Measurements from ENCODE around the gene TBCE. TPM values are rescaled to one million over a fixed set of nuclear protein-coding genes. Genes with fewer than 3 reads are reported as not detected.

TBCE gene
- polyA plus RNA-seq, 3 donors: 15.4 to 19.4 (median 17.6) TPM

DNA sequence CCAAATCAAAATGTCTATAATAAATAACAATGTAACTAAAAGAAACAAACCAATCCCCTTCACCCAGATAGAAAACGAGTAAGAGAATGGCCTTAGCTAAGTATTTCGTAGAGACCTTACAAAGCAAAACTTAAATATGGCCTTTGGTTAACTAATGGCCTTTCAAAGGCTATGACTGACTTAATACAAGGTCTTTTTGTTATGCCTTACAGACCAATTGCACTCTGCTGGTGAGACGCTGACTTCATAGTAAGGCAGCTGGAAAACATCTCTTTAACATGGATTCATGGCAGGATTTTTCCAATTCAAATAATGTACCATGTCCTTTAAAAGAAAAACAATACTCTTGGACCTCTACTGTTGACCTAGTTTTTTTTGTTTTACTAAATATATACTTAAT, 15.8 kb upstream of the TBCE start:
- no peak overlapping the region for H3K4me2 ChIP-seq (replicated peaks; ENCODE audit: extremely low read depth, low read length, poor library complexity, severe bottlenecking)
- H3K4me3 Mint-ChIP-seq: no peak overlapping the region
- DNase-seq: no peak
- H3K27ac Mint-ChIP-seq: no peak overlapping the region
- no peaks in the 10 kb centered on the region for H3K9me3 ChIP-seq (replicated peaks in 1 of 2; ENCODE audit: control insufficient read depth in 1 of 2, insufficient read depth in 1 of 2, low read length in 2 of 2)
- no peaks in the 10 kb centered on the region for H3K27me3 ChIP-seq (ENCODE audit: control insufficient read depth in 2 of 2, insufficient read depth in 2 of 2, low read length in 2 of 2)
- no peaks in the 10 kb centered on the region for H3K4me1 ChIP-seq (ENCODE audit: control insufficient read depth in 1 of 2, insufficient read depth in 2 of 2, low read length in 2 of 2)
- H3K4me3 ChIP-seq (replicated peaks in 1 of 3; ENCODE audit: low read depth in 2 of 3, low read length in 3 of 3): no peak overlapping the region
- no peaks in the 10 kb centered on the region for H3K36me3 ChIP-seq (replicated peaks in 1 of 2; ENCODE audit: control insufficient read depth in 1 of 2, insufficient read depth in 2 of 2, low read length in 2 of 2)
- 100% methylated on average over 1 of the region's 3 CpGs for WGBS (ENCODE audit: insufficient coverage)
- intact Hi-C loops (cut with micrococcal nuclease): no loop called here
- no peak overlapping the region for H3K9ac ChIP-seq (ENCODE audit: insufficient read depth, low read length, poor library complexity, severe bottlenecking)
- H4K20me1 ChIP-seq (ENCODE audit: insufficient read depth, low read length): no peaks in the 10 kb centered on the region
- peaks cover 4 to 7% of the 10 kb centered on the region in 2 donors for H3K36me3 Mint-ChIP-seq
- no peaks in the 10 kb centered on the region for H3K4me1 Mint-ChIP-seq
- H3K27ac ChIP-seq (ENCODE audit: low read depth in 1 of 2, low read length in 2 of 2): no peak overlapping the region
- H3K79me2 ChIP-seq (ENCODE audit: insufficient read depth, low read length): no peaks in the 10 kb centered on the region
- peaks cover 0 to 6% (median 0%) of the 10 kb centered on the region in 7 donors for H3K9me3 Mint-ChIP-seq
- TF ChIP-seq, protein P1, sequence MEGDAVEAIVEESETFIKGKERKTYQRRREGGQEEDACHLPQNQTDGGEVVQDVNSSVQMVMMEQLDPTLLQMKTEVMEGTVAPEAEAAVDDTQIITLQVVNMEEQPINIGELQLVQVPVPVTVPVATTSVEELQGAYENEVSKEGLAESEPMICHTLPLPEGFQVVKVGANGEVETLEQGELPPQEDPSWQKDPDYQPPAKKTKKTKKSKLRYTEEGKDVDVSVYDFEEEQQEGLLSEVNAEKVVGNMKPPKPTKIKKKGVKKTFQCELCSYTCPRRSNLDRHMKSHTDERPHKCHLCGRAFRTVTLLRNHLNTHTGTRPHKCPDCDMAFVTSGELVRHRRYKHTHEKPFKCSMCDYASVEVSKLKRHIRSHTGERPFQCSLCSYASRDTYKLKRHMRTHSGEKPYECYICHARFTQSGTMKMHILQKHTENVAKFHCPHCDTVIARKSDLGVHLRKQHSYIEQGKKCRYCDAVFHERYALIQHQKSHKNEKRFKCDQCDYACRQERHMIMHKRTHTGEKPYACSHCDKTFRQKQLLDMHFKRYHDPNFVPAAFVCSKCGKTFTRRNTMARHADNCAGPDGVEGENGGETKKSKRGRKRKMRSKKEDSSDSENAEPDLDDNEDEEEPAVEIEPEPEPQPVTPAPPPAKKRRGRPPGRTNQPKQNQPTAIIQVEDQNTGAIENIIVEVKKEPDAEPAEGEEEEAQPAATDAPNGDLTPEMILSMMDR (IDR thresholded peaks at IDR 0.05): no peak
- H2AFZ ChIP-seq (ENCODE audit: insufficient read depth, low read depth, low read length, poor library complexity, severe bottlenecking): no peak overlapping the region
- peaks cover 0 to 9% (median 0%) of the 10 kb centered on the region in 3 donors for H3K27me3 Mint-ChIP-seq (ENCODE audit: low read depth in 3 of 3)

GRCh38 chr1:235351898-235352297, 15.3 kb upstream of the TBCE start:
- no peak overlapping the region for H2AFZ ChIP-seq (ENCODE audit: insufficient read depth, low read depth, low read length, poor library complexity, severe bottlenecking)
- no peaks in the 10 kb centered on the region for H3K4me1 Mint-ChIP-seq
- WGBS (ENCODE audit: insufficient coverage): 75% methylated on average over 2 of the region's 3 CpGs
- H4K20me1 ChIP-seq (ENCODE audit: insufficient read depth, low read length): no peaks in the 10 kb centered on the region
- no peaks in the 10 kb centered on the region for H3K27me3 ChIP-seq (ENCODE audit: control insufficient read depth in 2 of 2, insufficient read depth in 2 of 2, low read length in 2 of 2)
- H3K9me3 Mint-ChIP-seq: peaks cover 0 to 6% (median 0%) of the 10 kb centered on the region in 7 donors
- no peaks in the 10 kb centered on the region for H3K4me1 ChIP-seq (ENCODE audit: control insufficient read depth in 1 of 2, insufficient read depth in 2 of 2, low read length in 2 of 2)
- TF ChIP-seq, protein P1 (IDR thresholded peaks at IDR 0.05): no peak
- H3K9ac ChIP-seq (ENCODE audit: insufficient read depth, low read length, poor library complexity, severe bottlenecking): no peak overlapping the region
- intact Hi-C loops (cut with micrococcal nuclease): no loop called here
- no peak for DNase-seq
- H3K9me3 ChIP-seq (replicated peaks in 1 of 2; ENCODE audit: control insufficient read depth in 1 of 2, insufficient read depth in 1 of 2, low read length in 2 of 2): no peaks in the 10 kb centered on the region
- peaks cover 1 to 3% of the 10 kb centered on the region in 2 donors for H3K36me3 Mint-ChIP-seq
- no peaks in the 10 kb centered on the region for H3K36me3 ChIP-seq (replicated peaks in 1 of 2; ENCODE audit: control insufficient read depth in 1 of 2, insufficient read depth in 2 of 2, low read length in 2 of 2)
- H3K27ac ChIP-seq (ENCODE audit: low read depth in 1 of 2, low read length in 2 of 2): no peak overlapping the region
- H3K27ac Mint-ChIP-seq: no peak overlapping the region
- H3K4me2 ChIP-seq (replicated peaks; ENCODE audit: extremely low read depth, low read length, poor library complexity, severe bottlenecking): no peak overlapping the region
- H3K79me2 ChIP-seq (ENCODE audit: insufficient read depth, low read length): no peaks in the 10 kb centered on the region
- no peak overlapping the region for H3K4me3 ChIP-seq (replicated peaks in 1 of 3; ENCODE audit: low read depth in 2 of 3, low read length in 3 of 3)
- H3K4me3 Mint-ChIP-seq: no peak overlapping the region
- peaks cover 0 to 9% (median 0%) of the 10 kb centered on the region in 3 donors for H3K27me3 Mint-ChIP-seq (ENCODE audit: low read depth in 3 of 3)

Data from CD14-positive monocyte (primary cell).